Activated CD4-positive, alpha-beta T cell treated with anti-CD3 and anti-CD28 coated beads, Interleukin-2, amount 50 U/mL, for 48 hours (primary cell): ENCODE data around the gene MED27.
A peak's percentile ranks its signal among the peaks of the same experiment; 100 is the strongest.

ENCODE experiments used
- DNase-seq, 2 experiments: peaks; one replicate each; pipeline ENCODE4 v3.0.0-alpha.2; 2020

MED27 gene

GRCh38 chr9:131845305-131846298, 234.1 kb downstream of the MED27 start:
- DNase-seq: peak in 1 of 2 experiments; percentile 25

GRCh38 chr9:131844745-131845118, 234.9 kb downstream of the MED27 start:
- DNase-seq: no peak

- DNase-seq: no peak
Measured at GRCh38 chr9:131843989-131844744, 235.5 kb downstream of the MED27 start.

- DNase-seq: no peak
Measured at GRCh38 chr9:131841765-131842318, 237.8 kb downstream of the MED27 start.

- no peak for DNase-seq
Measured at GRCh38 chr9:131840751-131841702, 238.6 kb downstream of the MED27 start.

GRCh38 chr9:131840220-131840619, 239.4 kb downstream of the MED27 start:
- DNase-seq: no peak

- DNase-seq: peak; percentile 66 to 76
Measured at GRCh38 chr9:131839281-131840084, 240.2 kb downstream of the MED27 start.

- no peak for DNase-seq
Measured at GRCh38 chr9:131838530-131839280, 241.0 kb downstream of the MED27 start.

- DNase-seq: no peak
Measured at GRCh38 chr9:131837836-131838235, 241.8 kb downstream of the MED27 start.

- DNase-seq: peak in 1 of 2 experiments; percentile 18
Measured at GRCh38 chr9:131837316-131837715, 242.4 kb downstream of the MED27 start.

- DNase-seq: no peak
Measured at GRCh38 chr9:131836607-131837315, 242.9 kb downstream of the MED27 start.

- no peak for DNase-seq
Measured at GRCh38 chr9:131836021-131836420, 243.6 kb downstream of the MED27 start.

- DNase-seq: no peak
Measured at GRCh38 chr9:131835151-131835910, 244.3 kb downstream of the MED27 start.

- no peak for DNase-seq
Measured at GRCh38 chr9:131834721-131835120, 244.9 kb downstream of the MED27 start.

GRCh38 chr9:131833906-131834305, 245.8 kb downstream of the MED27 start:
- no peak for DNase-seq

- no peak for DNase-seq
Measured at GRCh38 chr9:131833083-131833482, 246.6 kb downstream of the MED27 start.

GRCh38 chr9:131831380-131832165, 248.1 kb downstream of the MED27 start:
- DNase-seq: no peak

- no peak for DNase-seq
Measured at GRCh38 chr9:131827821-131828369, 251.8 kb downstream of the MED27 start.
